Measurements from ENCODE around the gene RBMX2. TPM values are rescaled to one million over a fixed set of nuclear protein-coding genes. Genes with fewer than 3 reads are reported as not detected.

The RBMX2 gene
- polyA plus RNA-seq, 1 experiment = 24.0 TPM

- Histone ChIP-seq H3K4me3 (ENCODE audit: low read depth, low read length) (no peak overlapping the region), H3K27ac (ENCODE audit: low read depth, low read length) (no peak overlapping the region), H3K9me3 (ENCODE audit: control insufficient read depth, insufficient read depth, low read length) (no peaks in the 10 kb centered on the region), H3K27me3 (ENCODE audit: control insufficient read depth, insufficient read depth, low read length) (no peaks in the 10 kb centered on the region)
- ChIA-PET CTCF (interaction anchor here (0.9 kb wide), 1 partner anchor 502 kb away, joined by 4 read pairs; no protein-coding TSS in a partner anchor), POLR2A (no interaction called here)
- no peak for DNase-seq (ENCODE audit: low read depth, low spot score)
- no peak for TF ChIP-seq CTCF (IDR thresholded peaks at IDR 0.05; ENCODE audit: low read depth, low read length)
Observed at GRCh38 chrX:130414800-130415199, 13.0 kb downstream of the RBMX2 start.

- no peak for TF ChIP-seq CTCF (IDR thresholded peaks at IDR 0.05; ENCODE audit: low read depth, low read length)
- Histone ChIP-seq H3K4me3 (ENCODE audit: low read depth, low read length) (no peak overlapping the region), H3K27ac (ENCODE audit: low read depth, low read length) (no peak overlapping the region), H3K27me3 (ENCODE audit: control insufficient read depth, insufficient read depth, low read length) (no peaks in the 10 kb centered on the region), H3K9me3 (ENCODE audit: control insufficient read depth, insufficient read depth, low read length) (no peaks in the 10 kb centered on the region)
- DNase-seq (ENCODE audit: low read depth, low spot score) = no peak
- ChIA-PET CTCF (interaction anchor here (0.9 kb wide), 1 partner anchor 502 kb away, joined by 4 read pairs; no protein-coding TSS in a partner anchor), POLR2A (no interaction called here)
Observed at GRCh38 chrX:130415201-130415600, 13.4 kb downstream of the RBMX2 start.

- no peak overlapping the region for H3K4me3 ChIP-seq (ENCODE audit: low read depth, low read length)
- H3K27me3 ChIP-seq (ENCODE audit: control insufficient read depth, insufficient read depth, low read length) = no peaks in the 10 kb centered on the region
- ChIA-PET POLR2A (no interaction called here), CTCF (no interaction called here)
- DNase-seq (ENCODE audit: low read depth, low spot score) = no peak
- TF ChIP-seq CTCF (IDR thresholded peaks at IDR 0.05; ENCODE audit: low read depth, low read length) = no peak
- no peak overlapping the region for H3K27ac ChIP-seq (ENCODE audit: low read depth, low read length)
- no peaks in the 10 kb centered on the region for H3K9me3 ChIP-seq (ENCODE audit: control insufficient read depth, insufficient read depth, low read length)
Observed at GRCh38 chrX:130416785-130417184, 15.0 kb downstream of the RBMX2 start.

- no peak for DNase-seq (ENCODE audit: low read depth, low spot score)
- ChIA-PET POLR2A (no interaction called here), CTCF (no interaction called here)
- no peaks in the 10 kb centered on the region for H3K9me3 ChIP-seq (ENCODE audit: control insufficient read depth, insufficient read depth, low read length)
- no peaks in the 10 kb centered on the region for H3K27me3 ChIP-seq (ENCODE audit: control insufficient read depth, insufficient read depth, low read length)
- H3K27ac ChIP-seq (ENCODE audit: low read depth, low read length) = no peak overlapping the region
- no peak overlapping the region for H3K4me3 ChIP-seq (ENCODE audit: low read depth, low read length)
- TF ChIP-seq CTCF (IDR thresholded peaks at IDR 0.05; ENCODE audit: low read depth, low read length) = no peak
Observed at GRCh38 chrX:130418066-130418465, 16.3 kb downstream of the RBMX2 start.

- POLR2A ChIA-PET = no interaction called here
- no peaks in the 10 kb centered on the region for H3K27me3 ChIP-seq (ENCODE audit: control insufficient read depth, insufficient read depth, low read length)
- no peak for TF ChIP-seq CTCF (IDR thresholded peaks at IDR 0.05; ENCODE audit: low read depth, low read length)
- no peak for DNase-seq (ENCODE audit: low read depth, low spot score)
- no peak overlapping the region for H3K4me3 ChIP-seq (ENCODE audit: low read depth, low read length)
- CTCF ChIA-PET = no interaction called here
- H3K27ac ChIP-seq (ENCODE audit: low read depth, low read length) = no peak overlapping the region
- H3K9me3 ChIP-seq (ENCODE audit: control insufficient read depth, insufficient read depth, low read length) = no peaks in the 10 kb centered on the region
Observed at GRCh38 chrX:130418740-130419139, 17.0 kb downstream of the RBMX2 start.

Data from AG04450 (cell line).